Endometrium (tissue), 2 donors: ENCODE results near the gene OCA2.
"Not testable (repeated sequence)": the region's sequence is repeated elsewhere in the genome, so short reads cannot be mapped to it uniquely, and the experiment has no call there.

ENCODE experiments used
- FAIRE-seq: peaks from 2 replicates; lab custom pipeline; 2012; peaks lifted over from hg19 to GRCh38; lab: Jason Lieb, UNC
- donor health status: control.
- donor health status: control.

Gene OCA2

DNA sequence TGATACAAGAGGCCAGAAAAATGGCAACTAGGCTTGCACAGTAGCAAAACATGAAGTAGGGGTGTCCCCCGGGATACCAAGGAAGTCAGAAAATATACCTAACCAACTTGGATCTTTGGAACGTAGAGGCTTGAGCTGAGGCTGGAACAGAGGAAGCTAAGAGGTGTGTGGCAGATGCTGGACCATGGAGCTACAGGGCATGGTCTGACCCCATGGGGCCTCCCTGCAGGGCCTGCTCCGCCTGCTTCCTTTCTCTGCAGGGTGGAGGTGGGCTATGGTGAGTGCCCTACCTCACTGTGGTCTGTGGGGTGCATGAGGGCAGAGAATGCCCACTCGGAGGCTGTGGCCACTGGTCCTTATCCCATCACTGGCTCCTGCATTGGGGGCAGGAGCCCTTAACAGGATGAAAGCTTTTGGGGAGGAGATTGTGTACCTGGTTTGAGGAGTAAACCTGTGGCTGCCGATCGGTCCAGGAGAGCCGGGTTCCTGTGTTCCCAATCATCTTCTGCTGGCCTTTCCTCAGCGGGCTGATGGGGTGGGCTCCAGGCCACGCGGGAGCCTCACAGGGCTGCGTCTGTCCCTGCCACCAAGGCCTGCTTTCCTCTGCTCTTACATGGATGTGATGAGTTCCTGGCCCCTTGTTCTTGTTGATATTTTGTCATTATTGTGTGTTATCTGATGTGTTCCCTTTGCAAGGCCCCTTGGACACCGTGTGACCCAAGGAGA lies 96.8 kb downstream of the OCA2 start:
- FAIRE-seq = no peak

DNA sequence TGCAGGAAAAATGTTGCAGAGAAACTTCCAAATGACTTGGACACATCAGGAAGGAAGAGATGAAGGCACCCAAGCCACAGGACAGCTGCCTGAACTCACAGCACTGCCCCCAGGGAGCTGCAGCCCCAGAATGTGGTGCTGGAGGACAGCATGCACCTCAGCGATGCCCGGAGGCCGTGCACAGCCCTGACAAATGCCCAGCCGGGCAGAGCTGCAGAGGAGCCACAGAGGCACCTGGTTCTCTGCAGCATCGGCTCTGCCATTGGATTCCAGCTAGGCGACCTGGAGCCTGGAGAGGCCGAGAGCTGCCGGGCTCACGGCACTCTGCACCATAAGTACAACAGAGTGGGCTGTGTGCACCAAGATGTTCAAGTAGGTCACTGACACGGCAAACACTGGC lies 97.5 kb downstream of the OCA2 start:
- no peak for FAIRE-seq

DNA sequence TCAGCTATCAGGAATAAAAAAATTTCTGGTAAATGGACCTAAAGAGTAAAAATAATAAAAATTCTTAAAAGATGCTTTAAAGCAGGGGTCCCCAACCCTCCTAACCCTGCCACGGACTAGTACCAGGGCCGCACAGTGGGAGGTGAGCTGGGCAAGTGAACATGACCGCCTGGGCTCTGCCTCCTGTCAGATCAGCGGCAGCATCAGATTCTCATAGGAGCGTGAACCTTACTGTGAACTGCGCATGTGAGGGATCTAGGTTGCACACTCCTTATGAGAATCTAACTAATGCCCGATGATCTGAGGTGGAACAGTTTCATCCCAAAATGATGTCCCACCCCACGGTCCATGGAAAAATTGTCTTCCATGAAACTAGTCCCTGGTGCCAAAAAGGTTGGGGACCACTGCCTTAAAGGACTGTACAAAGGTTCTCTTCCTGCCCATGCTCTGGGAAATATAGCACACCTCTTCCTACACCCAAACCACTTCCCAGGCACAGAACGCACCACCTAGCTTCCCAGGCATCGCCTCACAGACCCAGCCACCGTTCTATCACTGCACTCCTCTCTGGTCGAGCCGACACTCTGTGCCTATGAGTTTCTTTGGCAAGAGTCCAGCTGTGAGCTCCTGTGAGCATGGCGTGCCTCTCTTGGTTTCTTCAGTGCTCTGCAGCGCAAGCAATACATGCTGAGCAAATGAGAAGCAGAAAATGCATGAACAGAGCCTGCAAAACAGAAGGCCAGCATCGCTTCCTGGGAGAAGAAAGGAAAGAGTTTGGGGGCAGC lies 104.9 kb downstream of the OCA2 start:
- FAIRE-seq = no peak

DNA sequence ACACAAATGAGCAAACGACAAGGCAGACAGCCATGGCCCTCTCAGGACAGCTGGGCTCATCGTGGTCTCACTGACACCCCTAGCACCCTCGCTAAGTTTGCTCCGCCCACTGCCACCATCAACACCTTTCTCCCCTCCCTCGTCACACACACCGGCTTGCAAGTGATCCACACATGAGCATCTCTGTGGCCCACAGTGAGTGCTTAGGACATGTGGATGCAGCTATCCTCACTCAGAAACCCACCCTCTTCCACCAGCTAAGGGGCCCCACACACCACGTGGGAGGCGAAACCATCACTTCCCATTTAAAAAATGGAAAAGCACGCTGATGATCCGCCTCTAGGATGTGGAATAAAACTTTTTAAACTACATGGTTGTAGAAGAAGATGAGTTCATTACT lies 105.6 kb downstream of the OCA2 start:
- FAIRE-seq = no peak

DNA sequence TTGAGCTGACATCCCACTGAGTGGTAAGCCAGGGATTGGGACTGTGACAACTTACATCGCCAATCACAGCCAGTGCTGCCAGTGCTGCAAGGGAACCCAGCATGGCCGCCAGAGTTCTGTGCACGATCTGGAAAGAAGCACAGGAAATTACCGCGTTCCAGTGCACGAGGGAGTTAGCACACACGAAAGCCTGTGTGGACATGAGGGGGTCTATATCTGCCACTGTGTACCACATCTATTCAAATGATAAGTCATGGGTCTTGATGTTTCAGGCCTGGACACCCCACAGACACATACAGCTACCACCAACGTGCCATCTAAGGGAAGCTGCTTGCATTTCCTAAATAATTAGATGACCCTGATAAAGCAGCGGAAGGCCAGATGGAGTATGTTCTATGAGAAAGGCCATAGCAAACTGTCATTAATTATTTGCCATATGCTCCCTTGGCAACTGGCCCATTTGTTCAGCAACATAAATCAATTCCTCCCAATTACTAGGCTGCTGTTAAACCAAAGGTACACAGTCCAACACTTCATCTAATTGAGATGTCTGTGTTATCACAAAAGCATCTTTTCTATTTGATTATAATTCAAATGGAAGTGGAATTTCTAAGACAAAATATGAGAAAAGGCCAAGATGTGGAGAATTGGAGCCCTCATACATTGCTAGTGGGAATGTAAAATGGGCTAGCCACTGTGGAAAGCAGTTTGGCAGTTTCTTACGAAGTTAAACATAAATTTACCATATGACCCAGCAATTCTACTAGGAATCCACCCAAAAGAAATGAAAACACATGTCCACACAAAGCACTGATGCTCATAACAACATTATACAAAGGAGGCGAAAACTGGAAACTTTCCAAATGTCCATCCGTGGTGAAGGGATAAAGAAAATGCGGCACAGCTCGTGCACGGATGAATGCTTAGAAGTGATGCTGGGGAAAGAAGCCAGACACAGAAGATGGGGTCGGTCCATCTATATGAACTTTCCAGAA lies 108.3 kb downstream of the OCA2 start:
- no peak for FAIRE-seq

DNA sequence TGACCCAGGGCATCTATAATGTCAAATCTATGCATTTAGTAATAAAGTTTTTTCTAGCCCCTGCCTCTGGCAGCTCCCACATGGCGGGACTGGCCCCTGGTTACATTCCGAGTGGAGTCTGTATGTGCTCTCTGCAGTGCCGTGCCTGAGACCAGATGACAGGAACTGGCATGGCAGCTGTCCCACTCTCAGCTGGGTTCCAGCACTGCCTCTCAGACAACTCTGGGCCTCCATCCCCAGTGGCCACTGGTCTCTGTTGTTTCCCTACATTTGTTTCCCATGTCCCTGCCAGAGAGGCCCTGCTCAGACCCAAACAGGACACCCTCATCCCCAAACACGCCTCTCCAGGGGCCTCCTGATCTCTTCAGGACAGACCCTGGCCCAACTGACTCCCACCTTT lies 109.3 kb downstream of the OCA2 start:
- no peak for FAIRE-seq

DNA sequence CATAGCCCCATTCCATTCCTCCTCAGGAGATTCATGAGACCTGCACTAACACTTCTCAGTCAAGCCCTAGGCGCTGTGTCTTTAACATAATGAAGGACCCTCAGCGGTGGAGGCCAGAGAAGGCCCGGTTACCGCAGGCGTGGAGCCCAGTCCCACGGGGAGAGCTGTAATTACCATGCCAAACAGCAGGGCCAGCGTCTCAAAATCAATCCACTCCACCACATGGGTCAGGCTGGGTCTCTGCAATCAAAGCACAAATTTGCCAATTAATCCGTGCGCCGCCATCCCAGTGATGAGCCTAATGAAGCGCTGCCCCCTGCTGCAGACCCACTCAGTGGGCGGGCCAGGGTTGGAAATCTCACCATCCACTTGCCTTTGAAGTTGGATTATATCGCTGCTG lies 109.7 kb downstream of the OCA2 start:
- no peak for FAIRE-seq

- FAIRE-seq = no peak
These were observed 114.0 kb downstream of the OCA2 start for GRCh38 chr15:27985099-27985498.

DNA sequence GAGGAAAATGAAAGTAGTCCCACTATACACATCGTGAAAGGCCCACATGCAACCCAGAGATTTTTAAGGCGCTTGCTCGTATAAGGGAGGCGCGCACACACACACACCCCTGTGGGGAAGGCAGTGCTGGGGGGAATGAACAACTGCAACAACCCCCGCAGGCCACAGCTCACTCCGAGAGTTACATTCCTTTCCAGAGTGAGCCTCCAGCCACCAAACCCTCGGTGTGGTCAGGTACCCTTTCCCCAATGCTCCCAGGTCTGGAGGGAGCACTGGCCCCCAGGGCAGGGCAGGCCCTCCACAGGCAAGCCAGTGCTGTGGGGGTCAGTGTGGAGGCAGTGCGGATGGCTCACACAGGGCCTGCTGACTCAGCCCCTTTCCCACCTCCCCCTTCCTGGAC lies 115.6 kb downstream of the OCA2 start:
- FAIRE-seq = no peak

DNA sequence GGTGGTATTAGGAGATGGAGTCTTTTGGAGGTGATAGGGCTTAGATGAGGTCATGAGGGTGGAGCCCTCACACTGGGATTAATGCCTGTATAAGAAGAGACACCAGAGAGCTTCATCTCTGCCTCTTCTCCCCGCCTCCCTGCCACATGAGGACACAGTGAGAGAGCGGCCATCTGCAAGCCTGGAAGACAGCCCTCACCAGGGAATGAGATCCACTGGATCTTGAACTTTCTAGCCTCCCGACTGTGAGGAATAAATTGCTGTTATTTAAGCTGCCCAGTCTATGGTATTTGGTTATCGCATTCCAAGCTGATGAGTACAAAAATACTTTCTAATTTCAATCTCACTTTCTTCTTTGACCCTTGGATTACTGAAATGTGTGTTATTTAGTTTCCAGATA lies 121.4 kb downstream of the OCA2 start:
- FAIRE-seq = no peak

GRCh38 chr15:27973886-27974285 lies 125.2 kb downstream of the OCA2 start:
- FAIRE-seq = no peak

GRCh38 chr15:27970661-27971392 lies 128.3 kb downstream of the OCA2 start:
- no peak for FAIRE-seq

GRCh38 chr15:27967541-27967940 lies 131.6 kb downstream of the OCA2 start:
- FAIRE-seq = no peak

DNA sequence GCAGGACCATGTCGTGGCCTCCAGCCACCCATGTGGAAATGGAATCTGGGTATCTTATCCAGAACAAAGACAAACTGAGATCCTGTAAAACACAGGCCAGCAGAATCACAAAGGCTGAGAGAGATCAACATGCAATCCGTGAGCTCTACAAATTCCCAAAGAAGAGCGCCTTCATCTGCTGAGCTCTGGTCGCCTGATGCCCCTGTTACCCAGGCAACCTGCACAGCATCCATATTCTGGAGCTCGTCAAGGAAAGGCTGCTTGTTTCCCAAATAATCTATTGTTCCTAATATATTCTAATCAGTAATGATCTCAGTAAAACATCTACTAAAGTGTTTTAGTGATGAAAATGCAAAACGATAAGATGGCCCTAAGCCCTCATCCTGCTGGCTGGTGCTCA lies 133.6 kb downstream of the OCA2 start:
- FAIRE-seq = no peak

DNA sequence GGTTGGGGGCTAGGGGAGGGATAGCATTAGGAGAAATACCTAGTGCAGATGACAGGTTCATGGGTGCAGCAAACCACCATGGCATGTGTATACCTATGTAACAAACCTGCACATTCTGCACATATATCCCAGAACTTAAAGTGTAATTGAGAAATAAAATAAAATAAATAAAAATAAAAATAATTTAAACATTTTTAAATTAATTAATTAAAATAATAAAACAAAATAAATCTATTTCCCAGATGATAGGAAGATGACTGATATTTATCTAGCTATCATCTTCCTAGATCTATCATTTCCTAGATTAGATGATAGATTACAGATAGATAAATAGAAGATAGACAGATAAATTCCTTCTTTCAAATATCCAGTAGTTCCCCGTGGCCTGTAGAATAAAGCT lies 137.3 kb downstream of the OCA2 start:
- FAIRE-seq = no peak

GRCh38 chr15:27958911-27959578 lies 140.1 kb downstream of the OCA2 start:
- FAIRE-seq = no peak

- FAIRE-seq = no peak
These were observed 142.8 kb downstream of the OCA2 start for GRCh38 chr15:27956285-27956684.

GRCh38 chr15:27955087-27955486 lies 144.0 kb downstream of the OCA2 start:
- no peak for FAIRE-seq

DNA sequence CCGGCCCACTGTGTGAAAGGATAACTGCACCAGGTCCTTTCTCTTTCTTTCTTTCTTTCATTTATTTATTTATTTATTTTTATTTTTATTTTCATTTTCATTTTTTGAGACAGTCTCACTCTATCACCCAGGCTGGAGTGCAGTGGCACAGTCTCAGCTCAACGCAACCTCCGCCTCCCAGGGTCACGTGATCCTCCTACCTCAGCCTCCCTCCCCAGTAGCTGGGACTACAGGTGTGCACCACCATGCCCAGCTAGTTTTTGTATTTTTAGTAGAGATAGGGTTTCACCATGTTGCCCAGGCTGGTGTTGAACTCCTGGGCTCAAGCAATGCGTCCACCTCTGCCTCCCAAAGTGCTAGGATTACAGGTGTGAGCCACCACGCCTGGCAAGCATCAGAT lies 146.5 kb downstream of the OCA2 start:
- FAIRE-seq = not testable (repeated sequence)

GRCh38 chr15:27951191-27951890 lies 147.8 kb downstream of the OCA2 start:
- FAIRE-seq = no peak

DNA sequence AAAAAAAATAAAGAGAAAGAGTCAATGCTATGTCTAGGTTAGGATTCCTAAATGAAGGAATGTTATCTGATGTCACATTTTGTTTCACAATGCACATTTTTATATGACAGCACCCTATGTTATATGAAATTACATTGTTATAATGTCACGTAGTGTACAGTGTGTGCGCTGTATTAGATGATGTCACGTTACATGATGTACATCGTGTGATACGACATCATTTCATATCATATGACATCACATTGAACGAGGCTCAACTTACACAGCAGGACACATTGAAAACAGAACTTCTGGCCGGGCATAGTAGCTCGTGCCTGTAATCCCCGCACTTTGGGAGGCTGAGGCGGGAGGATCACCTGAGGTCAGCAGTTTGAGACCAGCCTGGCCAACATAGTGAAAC lies 150.0 kb downstream of the OCA2 start:
- FAIRE-seq = no peak
